HEK293T (cell line): Measurements from ENCODE around the gene PCCB.

Experiments
- BHLHE40 ChIP-seq: fragments of 450-650 bp; IDR thresholded peaks from 2 replicates; pipeline ENCODE4 v1.6.1; 2016; ENCODE audit warnings: mild to moderate bottlenecking, moderate library complexity, borderline replicate concordance
- ELF4 ChIP-seq: fragments of 450-650 bp; IDR thresholded peaks from 2 replicates; pipeline ENCODE4 v1.6.1; 2017; ENCODE audit warnings: antibody characterized with exemption
- FOXM1 ChIP-seq: fragments of 450-650 bp; IDR thresholded peaks from 2 replicates; pipeline ENCODE4 v1.6.1; 2017; ENCODE audit warnings: mild to moderate bottlenecking, borderline replicate concordance
- HDGF ChIP-seq: fragments of 450-650 bp; IDR thresholded peaks from 2 replicates; pipeline ENCODE4 v1.6.1; 2017; ENCODE audit warnings: antibody characterized with exemption, borderline replicate concordance
- LEF1 ChIP-seq: fragments of 450-650 bp; IDR thresholded peaks from 2 replicates; pipeline ENCODE4 v1.6.1; 2017; ENCODE audit warnings: mild to moderate bottlenecking, borderline replicate concordance
- NFRKB ChIP-seq: fragments of 450-650 bp; IDR thresholded peaks from 2 replicates; pipeline ENCODE4 v1.6.1; 2016; ENCODE audit warnings: mild to moderate bottlenecking, moderate library complexity
- SP1 ChIP-seq: fragments of 450-650 bp; IDR thresholded peaks from 2 replicates; pipeline ENCODE4 v1.6.1; 2017
- SUZ12 ChIP-seq: fragments of 450-650 bp; IDR thresholded peaks from 2 replicates; pipeline ENCODE4 v1.6.1; 2016; ENCODE audit warnings: mild to moderate bottlenecking
- TARDBP ChIP-seq: fragments of 450-650 bp; IDR thresholded peaks from 2 replicates; pipeline ENCODE4 v1.6.1; 2016
- ZNF384 ChIP-seq: fragments of 450-650 bp; IDR thresholded peaks from 2 replicates; pipeline ENCODE4 v1.6.1; 2016

GRCh38 chr3:136279092-136279491 is 29.0 kb downstream of the PCCB start:
- TF ChIP-seq BHLHE40 (no peak), ELF4 (no peak), TARDBP (no peak), HDGF (no peak), SUZ12 (no peak), LEF1 (no peak), NFRKB (no peak), FOXM1 (no peak), ZNF384 (no peak), SP1 (no peak)
